BLaER1 (cell line): ENCODE data around the gene RPUSD4.
A peak's percentile ranks its signal among the peaks of the same experiment; 100 is the strongest.

ENCODE experiments used
- H3K27ac ChIP-seq: shearing (Covaris generic); formaldehyde crosslinking; 2 replicates; pipeline ENCODE4 v1.8.1; 2022
- H3K27me3 ChIP-seq: shearing (Covaris generic); formaldehyde crosslinking; 2 replicates; pipeline ENCODE4 v1.8.1; 2022
- H3K36me3 ChIP-seq: shearing (Covaris generic); formaldehyde crosslinking; 2 replicates; pipeline ENCODE4 v1.8.1; 2022
- H3K4me1 ChIP-seq: shearing (Covaris generic); formaldehyde crosslinking; 2 replicates; pipeline ENCODE4 v1.8.1; 2022
- H3K4me2 ChIP-seq: shearing (Covaris generic); formaldehyde crosslinking; 2 replicates; pipeline ENCODE4 v1.8.1; 2022
- H3K4me3 ChIP-seq: shearing (Covaris generic); formaldehyde crosslinking; 2 replicates; pipeline ENCODE4 v1.8.1; 2022
- H3K9ac ChIP-seq: shearing (Covaris generic); formaldehyde crosslinking; 2 replicates; pipeline ENCODE4 v1.8.1; 2022
- H3K9me3 ChIP-seq: shearing (Covaris generic); formaldehyde crosslinking; 2 replicates; pipeline ENCODE4 v1.8.1; 2022
- H4K20me1 ChIP-seq: shearing (Covaris generic); formaldehyde crosslinking; 2 replicates; pipeline ENCODE4 v1.8.1; 2022
- Cebpa-rat ChIP-seq: shearing (Covaris generic); IDR thresholded peaks from 2 replicates; pipeline ENCODE4 v1.8.1; 2022

Gene RPUSD4

GRCh38 chr11:126214441-126214840, 3.0 kb upstream of the RPUSD4 start:
- Histone ChIP-seq H4K20me1 (peaks cover 42% of the 10 kb centered on the region), H3K36me3 (peaks cover 7% of the 10 kb centered on the region), H3K27ac (no peak overlapping the region), H3K27me3 (no peaks in the 10 kb centered on the region), H3K4me2 (no peak overlapping the region), H3K4me3 (no peak overlapping the region), H3K9me3 (no peaks in the 10 kb centered on the region), H3K9ac (no peak overlapping the region), H3K4me1 (peaks cover 39% of the 10 kb centered on the region)
- TF ChIP-seq Cebpa-rat, result no peak

DNA sequence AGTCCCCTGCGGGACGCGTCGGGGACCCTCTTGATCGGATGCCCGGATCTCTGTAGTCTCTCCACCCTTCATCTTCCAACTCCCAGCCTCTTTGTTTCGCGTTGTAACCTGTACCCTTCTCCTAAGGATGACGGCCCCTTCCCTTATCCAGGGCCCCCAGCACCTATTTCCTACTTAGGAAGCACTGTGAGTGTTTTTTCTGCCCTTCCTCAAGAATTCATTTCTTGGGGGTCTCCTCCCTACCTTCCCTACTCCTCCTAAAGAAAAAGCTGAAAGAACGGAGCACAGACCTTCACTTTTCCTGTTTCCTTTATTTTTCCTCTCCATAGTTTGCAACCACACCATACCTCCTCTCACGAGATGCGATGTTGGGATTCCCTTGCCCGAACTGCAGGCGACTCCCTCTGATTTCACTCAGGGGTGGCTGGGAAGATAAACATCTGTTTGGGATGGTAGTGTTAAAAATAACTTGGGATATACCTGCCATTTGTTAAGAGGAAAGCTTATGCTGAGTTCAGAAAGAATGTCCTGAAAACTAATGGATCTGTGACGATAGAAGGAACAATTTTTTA, 725 bp upstream of the RPUSD4 start:
- peaks cover 32% of the 10 kb centered on the region for H3K4me1 ChIP-seq
- H3K27ac ChIP-seq, result peak overlapping the region; percentile 89
- H3K36me3 ChIP-seq, result peaks cover 30% of the 10 kb centered on the region
- peak overlapping the region; percentile 85 for H3K4me3 ChIP-seq
- peaks cover 20% of the 10 kb centered on the region for H4K20me1 ChIP-seq
- no peaks in the 10 kb centered on the region for H3K9me3 ChIP-seq
- TF ChIP-seq Cebpa-rat, result no peak
- no peaks in the 10 kb centered on the region for H3K27me3 ChIP-seq
- H3K4me2 ChIP-seq, result peak overlapping the region; percentile 95
- H3K9ac ChIP-seq, result peak overlapping the region; percentile 93

GRCh38 chr11:126210871-126211235, 597 bp downstream of the RPUSD4 start:
- H3K4me2 ChIP-seq, result peak overlapping the region; percentile 95
- H3K36me3 ChIP-seq, result peaks cover 43% of the 10 kb centered on the region
- H3K9me3 ChIP-seq, result no peaks in the 10 kb centered on the region
- no peak for TF ChIP-seq Cebpa-rat
- no peaks in the 10 kb centered on the region for H3K27me3 ChIP-seq
- peak overlapping the region; percentile 93 for H3K9ac ChIP-seq
- peaks cover 29% of the 10 kb centered on the region for H3K4me1 ChIP-seq
- H3K27ac ChIP-seq, result peak overlapping the region; percentile 89
- peaks cover 9% of the 10 kb centered on the region; the same call in 1 of the 2 replicates for H4K20me1 ChIP-seq
- H3K4me3 ChIP-seq, result peak overlapping the region; percentile 85

DNA sequence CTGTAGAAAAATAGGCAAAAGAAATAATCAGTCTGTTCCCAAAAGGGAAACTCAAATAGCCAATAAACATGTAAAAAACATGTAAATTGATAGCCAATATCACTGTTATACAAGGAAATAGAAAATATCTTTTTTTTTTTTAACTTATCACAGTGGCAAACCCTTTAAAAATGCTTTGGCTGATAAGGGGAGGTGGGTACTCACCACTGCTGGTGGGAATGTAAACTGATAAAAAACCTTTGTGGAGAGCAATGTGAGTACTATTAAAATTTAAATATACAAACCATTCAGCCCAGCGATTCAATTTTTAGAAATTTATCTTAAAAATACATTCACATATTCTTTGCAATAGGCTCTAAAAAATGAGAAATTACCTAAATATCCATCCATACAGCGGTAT, 3.6 kb downstream of the RPUSD4 start:
- H3K4me1 ChIP-seq, result peaks cover 21% of the 10 kb centered on the region
- peaks cover 3% of the 10 kb centered on the region; the same call in 1 of the 2 replicates for H4K20me1 ChIP-seq
- H3K27ac ChIP-seq, result no peak overlapping the region
- H3K9ac ChIP-seq, result no peak overlapping the region
- no peak overlapping the region for H3K4me3 ChIP-seq
- no peaks in the 10 kb centered on the region for H3K27me3 ChIP-seq
- no peaks in the 10 kb centered on the region for H3K9me3 ChIP-seq
- H3K36me3 ChIP-seq, result peaks cover 73% of the 10 kb centered on the region
- TF ChIP-seq Cebpa-rat, result no peak
- no peak overlapping the region for H3K4me2 ChIP-seq

DNA sequence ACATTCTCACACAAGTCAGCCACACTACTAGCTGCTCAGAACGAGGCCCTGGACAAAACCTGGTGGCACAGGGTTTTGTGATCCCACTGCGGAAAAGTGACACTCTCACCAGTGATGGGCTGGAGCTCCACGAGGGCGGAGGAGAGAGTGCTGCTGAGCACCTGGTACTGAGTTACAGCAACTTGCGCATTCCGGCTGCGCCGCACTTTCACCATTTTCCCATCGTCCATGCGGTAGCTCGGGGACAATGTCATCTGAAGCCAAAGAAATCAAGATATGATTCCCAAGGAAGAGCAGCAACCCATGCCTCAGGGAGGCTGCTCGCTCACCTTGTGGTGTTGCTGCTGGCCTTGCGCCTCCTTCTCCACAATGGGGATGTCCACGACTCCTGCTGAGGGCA, 6.1 kb downstream of the RPUSD4 start:
- H3K27me3 ChIP-seq, result no peaks in the 10 kb centered on the region
- H3K4me2 ChIP-seq, result no peak overlapping the region
- H3K9ac ChIP-seq, result no peak overlapping the region
- peaks cover 6% of the 10 kb centered on the region for H3K4me1 ChIP-seq
- H3K36me3 ChIP-seq, result peaks cover 98% of the 10 kb centered on the region
- no peak overlapping the region for H3K27ac ChIP-seq
- peaks cover 23% of the 10 kb centered on the region for H4K20me1 ChIP-seq
- no peak overlapping the region for H3K4me3 ChIP-seq
- H3K9me3 ChIP-seq, result no peaks in the 10 kb centered on the region
- TF ChIP-seq Cebpa-rat, result no peak

DNA sequence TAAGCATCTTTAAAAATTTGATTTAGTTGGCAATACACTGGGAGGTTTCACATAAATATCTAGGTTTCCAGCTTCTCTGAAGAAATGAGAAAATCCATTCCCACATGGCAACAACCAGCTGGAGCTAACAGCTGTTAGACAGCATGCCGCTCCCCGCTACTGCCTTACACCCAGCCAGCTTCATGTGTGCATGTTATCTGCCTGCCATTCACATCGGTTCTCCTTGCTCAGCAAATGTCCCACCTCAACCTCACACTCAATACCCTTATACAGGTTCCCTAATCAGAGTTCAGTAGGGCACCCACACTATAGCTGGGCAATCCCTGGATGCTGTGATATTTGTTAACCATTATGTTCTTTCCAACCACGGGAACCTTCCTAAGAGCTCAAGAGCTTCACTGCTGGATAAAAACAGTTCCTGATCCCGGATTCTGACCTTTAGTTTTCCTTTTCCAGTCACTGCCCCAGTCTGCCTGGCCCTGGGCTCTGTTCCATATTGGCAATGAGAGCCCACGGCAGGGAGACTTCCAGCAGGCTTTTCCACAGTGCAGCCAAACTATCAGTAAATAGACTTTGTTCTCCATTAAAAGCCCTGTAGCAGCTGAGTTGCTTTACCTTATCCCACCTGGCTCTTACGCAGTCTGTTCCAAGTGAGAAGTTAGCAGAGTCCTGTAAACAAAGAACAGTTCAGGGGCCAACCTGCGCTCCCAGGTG, 8.6 kb downstream of the RPUSD4 start:
- Histone ChIP-seq H3K4me2 (no peak overlapping the region), H3K27ac (no peak overlapping the region), H3K9ac (no peak overlapping the region), H4K20me1 (peaks cover 41% of the 10 kb centered on the region), H3K27me3 (no peaks in the 10 kb centered on the region), H3K36me3 (peaks cover 100% of the 10 kb centered on the region), H3K4me3 (no peak overlapping the region), H3K4me1 (no peaks in the 10 kb centered on the region), H3K9me3 (peaks cover 7% of the 10 kb centered on the region)
- no peak for TF ChIP-seq Cebpa-rat

- TF ChIP-seq Cebpa-rat, result no peak
- H4K20me1 ChIP-seq, result peaks cover 49% of the 10 kb centered on the region
Measured at GRCh38 chr11:126198648-126199047, 12.8 kb downstream of the RPUSD4 start.

GRCh38 chr11:126197277-126197939, 14.0 kb downstream of the RPUSD4 start:
- H3K4me1 ChIP-seq, result no peaks in the 10 kb centered on the region

More at GRCh38 chr11:126198648-126199047, 12.8 kb downstream of the RPUSD4 start:
- Histone ChIP-seq H3K27ac (no peak overlapping the region), H3K4me3 (no peak overlapping the region), H3K27me3 (no peaks in the 10 kb centered on the region), H3K36me3 (peaks cover 94% of the 10 kb centered on the region), H3K9ac (no peak overlapping the region), H3K4me1 (no peaks in the 10 kb centered on the region), H3K4me2 (no peak overlapping the region), H3K9me3 (peaks cover 30% of the 10 kb centered on the region)

DNA sequence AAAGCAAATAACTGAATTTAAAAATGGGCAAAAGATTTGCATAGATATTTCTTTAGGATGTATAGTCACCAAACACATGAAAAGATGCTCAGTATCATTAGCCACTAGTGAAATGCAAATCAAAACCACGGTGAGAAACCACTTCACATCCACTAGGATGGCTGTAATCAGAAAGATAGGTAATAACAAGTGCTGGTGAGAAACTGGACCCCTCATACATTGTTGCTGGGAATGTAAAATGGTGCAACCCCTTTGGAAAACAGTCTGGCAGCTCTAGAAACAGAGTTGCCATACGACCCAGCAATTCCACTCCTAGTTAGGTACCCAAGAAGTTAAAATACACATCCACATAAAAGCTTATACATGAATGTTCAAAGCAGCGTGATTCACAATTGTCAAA, 16.3 kb downstream of the RPUSD4 start:
- peaks cover 94% of the 10 kb centered on the region for H3K36me3 ChIP-seq
- TF ChIP-seq Cebpa-rat, result no peak
- H3K9ac ChIP-seq, result no peak overlapping the region
- no peaks in the 10 kb centered on the region for H3K27me3 ChIP-seq
- H3K4me2 ChIP-seq, result no peak overlapping the region
- peaks cover 30% of the 10 kb centered on the region for H3K9me3 ChIP-seq
- no peak overlapping the region for H3K27ac ChIP-seq
- H4K20me1 ChIP-seq, result peaks cover 29% of the 10 kb centered on the region
- no peak overlapping the region for H3K4me3 ChIP-seq
- no peaks in the 10 kb centered on the region for H3K4me1 ChIP-seq

More at GRCh38 chr11:126197277-126197939, 14.0 kb downstream of the RPUSD4 start:
- peaks cover 94% of the 10 kb centered on the region for H3K36me3 ChIP-seq
- no peak overlapping the region for H3K9ac ChIP-seq
- H4K20me1 ChIP-seq, result peaks cover 51% of the 10 kb centered on the region
- peaks cover 30% of the 10 kb centered on the region for H3K9me3 ChIP-seq
- TF ChIP-seq Cebpa-rat, result no peak
- H3K27ac ChIP-seq, result no peak overlapping the region
- H3K4me3 ChIP-seq, result no peak overlapping the region
- H3K4me2 ChIP-seq, result no peak overlapping the region
- H3K27me3 ChIP-seq, result no peaks in the 10 kb centered on the region

- no peak for TF ChIP-seq Cebpa-rat
- peaks cover 28% of the 10 kb centered on the region for H4K20me1 ChIP-seq
- no peak overlapping the region for H3K4me3 ChIP-seq
- peaks cover 30% of the 10 kb centered on the region for H3K9me3 ChIP-seq
- no peak overlapping the region for H3K4me2 ChIP-seq
- H3K4me1 ChIP-seq, result peaks cover 5% of the 10 kb centered on the region
- H3K36me3 ChIP-seq, result peaks cover 89% of the 10 kb centered on the region
- no peak overlapping the region for H3K9ac ChIP-seq
- no peak overlapping the region for H3K27ac ChIP-seq
- H3K27me3 ChIP-seq, result no peaks in the 10 kb centered on the region
Measured at GRCh38 chr11:126194121-126194543, 17.3 kb downstream of the RPUSD4 start.
